KG1 (cell line): ENCODE measurements around the gene PMF1.
A peak's percentile ranks its signal among the peaks of the same experiment; 100 is the strongest.

Experiments used
- DNase-seq: peaks from one replicate; lab custom pipeline; 2025; lab: John Stamatoyannopoulos, UW

Gene PMF1

GRCh38 chr1:156236164-156236563 is 23.4 kb downstream of the PMF1 start:
- DNase-seq, result no peak

- DNase-seq, result no peak
Measured at GRCh38 chr1:156238248-156238647, 25.4 kb downstream of the PMF1 start.

- DNase-seq, result no peak
Measured at GRCh38 chr1:156241311-156241811, 28.6 kb downstream of the PMF1 start.

- DNase-seq, result no peak
Measured at GRCh38 chr1:156241926-156242325, 29.1 kb downstream of the PMF1 start, which contains the start of gene BGLAP. BGLAP (plus strand) TSS chr1:156242184; CDS start chr1:156242232, 48 bp downstream.

- DNase-seq, result no peak
Measured at GRCh38 chr1:156242738-156243137, 29.9 kb downstream of the PMF1 start.

- DNase-seq, result no peak
Measured at GRCh38 chr1:156244126-156244525, 31.3 kb downstream of the PMF1 start.

- DNase-seq, result no peak
Measured at GRCh38 chr1:156244712-156245111, 31.9 kb downstream of the PMF1 start.

- no peak for DNase-seq
Measured at GRCh38 chr1:156245451-156246232, 32.8 kb downstream of the PMF1 start.

- DNase-seq, result no peak
Measured at GRCh38 chr1:156246241-156246780, 33.5 kb downstream of the PMF1 start.

GRCh38 chr1:156246781-156247459 is 34.1 kb downstream of the PMF1 start:
- no peak for DNase-seq

- no peak for DNase-seq
Measured at GRCh38 chr1:156247460-156248322, 34.9 kb downstream of the PMF1 start, which contains the start of gene PAQR6. PAQR6 (minus strand) TSS chr1:156248056; CDS start chr1:156246731, 1,325 bp downstream.

GRCh38 chr1:156248323-156248683 is 35.5 kb downstream of the PMF1 start:
- DNase-seq, result no peak

GRCh38 chr1:156249593-156249992 is 36.8 kb downstream of the PMF1 start:
- no peak for DNase-seq

- DNase-seq, result peak; percentile 40
Measured at GRCh38 chr1:156251527-156251926, 38.7 kb downstream of the PMF1 start.

GRCh38 chr1:156253634-156254033 is 40.8 kb downstream of the PMF1 start:
- no peak for DNase-seq

- DNase-seq, result no peak
Measured at GRCh38 chr1:156257711-156258110, 44.9 kb downstream of the PMF1 start.

- DNase-seq, result no peak
Measured at GRCh38 chr1:156258859-156259258, 46.1 kb downstream of the PMF1 start.

GRCh38 chr1:156259805-156260204 is 47.0 kb downstream of the PMF1 start:
- DNase-seq, result no peak

GRCh38 chr1:156260896-156261295 is 48.1 kb downstream of the PMF1 start:
- no peak for DNase-seq

GRCh38 chr1:156262461-156263287 is 49.9 kb downstream of the PMF1 start:
- DNase-seq, result no peak

GRCh38 chr1:156263288-156263655 is 50.5 kb downstream of the PMF1 start:
- DNase-seq, result no peak
